GM19438 (cell line): Measurements from ENCODE around the gene SLIT3.
"Not testable (repeated sequence)": the region's sequence is repeated elsewhere in the genome, so short reads cannot be mapped to it uniquely, and the experiment has no call there.

Experiments
- ATAC-seq: cut with Tn5 transposase; IDR thresholded peaks from one replicate; pipeline ENCODE4 v1.9.1; 2021; ENCODE audit warnings: low read depth; ENCODE audit not compliant: unreplicated experiment

Gene SLIT3

GRCh38 chr5:169223595-169223953, 77.4 kb downstream of the SLIT3 start:
- no peak for ATAC-seq

- ATAC-seq, result no peak
Measured at GRCh38 chr5:169222934-169223594, 77.9 kb downstream of the SLIT3 start.

- no peak for ATAC-seq
Measured at GRCh38 chr5:169221519-169221918, 79.4 kb downstream of the SLIT3 start.

GRCh38 chr5:169219961-169220360, 81.0 kb downstream of the SLIT3 start:
- ATAC-seq, result no peak

- no peak for ATAC-seq
Measured at GRCh38 chr5:169219351-169219750, 81.6 kb downstream of the SLIT3 start.

- ATAC-seq, result no peak
Measured at GRCh38 chr5:169218861-169219260, 82.1 kb downstream of the SLIT3 start.

GRCh38 chr5:169218176-169218575, 82.8 kb downstream of the SLIT3 start:
- no peak for ATAC-seq

- ATAC-seq, result no peak
Measured at GRCh38 chr5:169216866-169217265, 84.1 kb downstream of the SLIT3 start.

- ATAC-seq, result no peak
Measured at GRCh38 chr5:169213479-169213878, 87.5 kb downstream of the SLIT3 start.

- ATAC-seq, result not testable (repeated sequence)
Measured at GRCh38 chr5:169211761-169212160, 89.2 kb downstream of the SLIT3 start.

- ATAC-seq, result no peak
Measured at GRCh38 chr5:169204788-169205400, 96.0 kb downstream of the SLIT3 start.

- no peak for ATAC-seq
Measured at GRCh38 chr5:169202969-169203368, 98.0 kb downstream of the SLIT3 start.

- ATAC-seq, result no peak
Measured at GRCh38 chr5:169201597-169201996, 99.3 kb downstream of the SLIT3 start.

- no peak for ATAC-seq
Measured at GRCh38 chr5:169200125-169200778, 100.7 kb downstream of the SLIT3 start.

- no peak for ATAC-seq
Measured at GRCh38 chr5:169197343-169197742, 103.6 kb downstream of the SLIT3 start.

- no peak for ATAC-seq
Measured at GRCh38 chr5:169196059-169196458, 104.9 kb downstream of the SLIT3 start.

GRCh38 chr5:169195601-169196000, 105.3 kb downstream of the SLIT3 start:
- ATAC-seq, result no peak

- no peak for ATAC-seq
Measured at GRCh38 chr5:169192536-169192935, 108.4 kb downstream of the SLIT3 start.

- no peak for ATAC-seq
Measured at GRCh38 chr5:169190849-169191248, 110.1 kb downstream of the SLIT3 start.

GRCh38 chr5:169185626-169186025, 115.3 kb downstream of the SLIT3 start:
- no peak for ATAC-seq

- no peak for ATAC-seq
Measured at GRCh38 chr5:169183576-169183975, 117.4 kb downstream of the SLIT3 start.

- ATAC-seq, result no peak
Measured at GRCh38 chr5:169182797-169183196, 118.1 kb downstream of the SLIT3 start.
